Activated T-helper 1 cell treated with anti-CD3 and anti-CD28 coated beads, Interleukin-2, amount 50 U/mL, for 16 hours (primary cell): ENCODE measurements around the gene STK32C.
"Not testable (repeated sequence)": the region's sequence is repeated elsewhere in the genome, so short reads cannot be mapped to it uniquely, and the experiment has no call there.

Experiments
- DNase-seq, 2 donors: peaks; one replicate each; pipeline ENCODE4 v3.0.0-alpha.2; 2020; ENCODE audit warnings: low read depth in 1 of 2, low spot score in 1 of 2

The STK32C gene

GRCh38 chr10:132220996-132221395 is 86.8 kb downstream of the STK32C start:
- not testable (repeated sequence) for DNase-seq

- no peak for DNase-seq
These were observed 87.7 kb downstream of the STK32C start for GRCh38 chr10:132220061-132220460.

GRCh38 chr10:132219486-132219885 is 88.3 kb downstream of the STK32C start:
- no peak for DNase-seq

DNA sequence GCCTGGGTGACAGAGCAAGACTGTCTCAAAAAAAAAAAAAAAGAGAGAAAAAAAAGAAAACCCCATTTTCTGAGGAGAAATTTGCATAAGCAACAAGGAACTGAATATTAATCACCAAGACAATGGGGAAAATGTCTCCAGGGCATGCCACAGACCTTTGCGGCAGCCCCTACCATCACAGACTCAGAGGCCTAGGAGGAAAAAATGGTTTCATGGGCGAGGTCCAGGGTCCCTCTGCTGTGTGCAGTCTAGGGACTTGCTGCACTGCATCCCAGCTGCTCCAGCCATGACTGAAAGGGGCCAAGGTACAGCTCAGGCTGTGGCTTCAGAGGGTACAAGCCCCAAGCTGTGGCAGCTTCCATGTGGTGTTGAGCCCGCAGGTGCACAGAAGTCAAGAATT is 91.3 kb downstream of the STK32C start:
- DNase-seq = not testable (repeated sequence)

GRCh38 chr10:132213917-132214316 is 93.8 kb downstream of the STK32C start:
- DNase-seq = no peak

DNA sequence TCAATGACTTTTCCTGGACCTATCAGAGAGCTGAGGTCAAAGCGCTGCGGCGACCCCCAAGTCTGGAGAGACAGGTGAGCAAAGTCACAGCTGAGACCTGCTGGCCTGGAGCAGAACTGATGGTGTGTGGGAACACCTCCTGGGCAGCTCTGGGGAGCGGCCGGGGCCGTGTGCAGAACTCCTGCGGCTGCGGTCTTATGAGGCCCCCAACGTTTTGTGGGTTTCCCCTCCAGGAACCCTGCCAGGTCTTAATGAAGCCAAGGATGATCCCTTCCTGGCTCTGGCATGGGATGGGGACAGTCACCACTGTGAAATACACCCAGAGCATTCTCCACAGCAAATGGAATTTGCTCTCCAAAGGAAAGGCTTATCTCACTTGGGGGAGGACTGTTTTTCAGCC is 94.9 kb downstream of the STK32C start:
- DNase-seq = no peak

GRCh38 chr10:132211246-132211645 is 96.5 kb downstream of the STK32C start:
- no peak for DNase-seq

- no peak for DNase-seq
These were observed 97.0 kb downstream of the STK32C start for GRCh38 chr10:132210766-132211165.

DNA sequence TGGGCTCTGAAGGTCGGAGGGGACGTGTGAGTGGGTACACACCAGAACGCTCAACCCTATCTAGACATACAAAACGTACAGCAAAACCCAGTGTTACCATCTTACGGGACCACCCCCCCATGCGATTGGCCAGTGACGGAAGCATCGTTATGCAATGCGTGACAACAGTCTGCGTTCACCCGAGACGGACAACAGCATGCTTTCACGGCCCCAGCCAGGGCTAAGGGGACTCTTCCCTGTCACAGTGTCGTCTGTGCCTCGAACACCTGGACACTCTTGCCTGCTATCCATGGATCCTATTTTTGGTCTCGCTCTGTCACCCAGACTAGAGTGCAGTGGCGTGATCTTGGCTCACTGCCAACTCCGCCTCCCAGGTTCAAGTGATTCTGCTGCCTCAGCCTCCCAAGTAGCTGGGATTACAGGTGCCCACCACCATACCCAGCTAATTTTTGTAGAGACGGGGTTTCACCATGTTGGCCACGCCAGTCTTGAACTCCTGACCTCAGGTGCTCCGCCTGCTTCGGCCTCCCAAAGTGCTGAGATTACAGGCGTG is 97.7 kb downstream of the STK32C start:
- DNase-seq = no peak

DNA sequence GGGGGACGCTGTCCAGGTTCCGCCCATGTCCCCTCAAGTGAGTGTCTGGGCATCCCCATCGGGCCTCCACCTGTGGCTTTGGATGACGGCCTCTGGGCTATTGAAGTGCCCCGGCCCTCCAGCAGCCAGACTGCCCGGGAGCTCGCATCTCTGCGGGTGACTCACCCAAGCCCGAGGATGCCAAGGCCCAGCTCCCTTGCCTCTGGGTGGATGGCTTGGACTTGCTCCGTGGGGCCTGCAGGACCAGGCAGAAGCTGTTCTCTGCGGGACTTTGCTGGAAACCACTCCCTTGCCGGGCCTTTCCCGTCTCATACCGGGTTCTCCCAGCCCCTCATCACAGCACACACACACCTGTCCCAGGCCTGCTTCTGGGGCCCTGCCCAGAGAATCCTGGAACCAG is 98.6 kb downstream of the STK32C start:
- DNase-seq = no peak

DNA sequence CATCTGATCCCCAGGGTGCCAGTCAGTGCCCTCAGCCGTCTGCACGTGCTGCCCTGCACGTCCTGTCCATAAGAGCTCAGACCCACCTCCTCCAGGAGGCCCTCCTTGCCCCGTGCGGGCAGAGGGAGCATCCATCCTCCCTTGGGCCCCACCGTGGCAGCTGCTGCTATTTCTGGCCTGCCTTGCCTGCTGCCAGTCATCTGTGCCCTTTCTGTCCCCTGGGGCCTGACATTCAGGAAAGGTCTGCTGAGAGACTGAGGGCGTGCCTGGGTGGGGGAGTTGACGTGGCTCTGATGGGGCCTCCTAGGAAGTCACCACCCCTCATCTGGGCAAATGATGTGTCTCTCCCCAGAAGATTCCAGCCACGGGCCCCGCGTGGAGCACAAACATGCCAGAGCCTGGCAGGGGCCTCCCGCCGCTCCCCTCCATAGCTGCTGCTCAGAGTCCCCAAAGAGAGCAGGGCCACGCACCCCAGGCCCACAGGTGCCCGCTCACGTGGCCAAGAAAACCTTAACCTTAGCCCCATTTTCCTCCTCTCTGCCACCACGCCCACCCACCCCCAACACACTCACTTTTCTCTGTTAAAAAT is 99.2 kb downstream of the STK32C start:
- DNase-seq = no peak

- no peak for DNase-seq
These were observed 100.0 kb downstream of the STK32C start for GRCh38 chr10:132207536-132208461.

DNA sequence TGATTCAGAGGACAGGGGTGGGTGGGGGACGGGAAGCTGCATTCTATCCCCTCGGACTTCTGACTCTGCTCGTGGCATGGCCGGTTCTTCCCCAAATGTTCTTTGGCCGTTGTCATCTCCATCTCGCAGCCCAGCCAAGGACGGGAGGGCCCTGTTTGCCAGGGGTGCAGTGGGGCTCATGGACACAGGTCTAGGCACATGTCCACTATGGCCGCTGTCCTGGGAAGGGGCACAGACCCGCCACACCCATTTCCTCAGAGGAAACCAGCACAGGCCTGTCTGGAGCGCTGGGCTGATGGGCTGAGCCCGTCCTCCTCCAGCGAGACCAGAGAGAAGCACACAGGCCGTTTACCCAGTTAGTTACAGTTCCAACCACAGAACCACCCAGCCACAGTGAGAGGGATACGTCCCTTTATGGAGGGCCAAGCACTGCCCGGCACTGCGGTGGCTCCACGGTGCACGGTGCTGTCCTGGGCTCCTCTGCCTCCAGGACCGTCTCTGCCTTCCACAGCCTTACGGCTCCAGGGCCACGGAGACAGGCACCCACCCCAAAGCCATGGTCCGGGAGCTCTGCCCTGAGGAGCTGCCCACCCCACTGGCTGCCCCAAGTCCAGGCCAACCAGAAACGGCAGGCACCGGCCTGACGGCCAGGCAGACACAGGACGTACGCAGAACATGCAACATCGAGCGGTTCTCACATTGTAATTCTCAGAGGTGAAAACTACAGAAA is 100.8 kb downstream of the STK32C start:
- no peak for DNase-seq

GRCh38 chr10:132206377-132206745 is 101.4 kb downstream of the STK32C start:
- DNase-seq = no peak

DNA sequence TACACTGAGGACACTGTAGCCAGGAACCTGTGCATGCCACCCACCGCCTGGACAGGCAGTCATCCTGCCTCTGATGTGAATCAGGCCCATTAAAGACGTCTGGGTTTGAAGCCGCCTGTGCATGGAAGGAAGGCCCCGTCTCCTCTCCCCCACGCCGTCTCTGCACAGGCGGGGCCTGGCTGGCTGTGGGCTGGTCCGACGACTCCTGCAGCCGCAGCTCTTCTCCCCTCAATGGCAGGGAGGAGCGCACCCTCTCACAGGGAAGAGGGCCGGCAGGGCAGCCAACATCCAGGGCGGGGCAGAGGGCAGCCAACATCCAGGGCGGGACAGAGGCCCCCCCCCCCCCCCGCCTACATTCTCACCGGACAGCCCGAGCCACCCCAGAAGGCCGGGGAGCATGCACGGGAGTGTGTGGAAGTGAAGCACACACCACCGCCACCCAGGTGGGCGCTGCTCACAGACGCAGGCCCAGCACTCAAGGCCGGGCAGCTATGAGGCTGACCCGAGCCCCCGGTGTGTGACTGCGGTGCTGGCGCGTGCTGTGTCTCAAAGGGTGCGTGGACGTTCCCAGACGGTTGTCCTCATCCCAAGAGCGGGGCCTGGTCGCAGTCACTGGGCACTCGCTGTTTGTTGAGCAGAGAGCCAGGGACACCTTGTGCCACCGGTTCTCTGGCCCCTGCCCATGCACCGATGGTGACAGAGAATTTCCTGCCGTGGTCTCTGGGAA is 101.9 kb downstream of the STK32C start:
- no peak for DNase-seq

DNA sequence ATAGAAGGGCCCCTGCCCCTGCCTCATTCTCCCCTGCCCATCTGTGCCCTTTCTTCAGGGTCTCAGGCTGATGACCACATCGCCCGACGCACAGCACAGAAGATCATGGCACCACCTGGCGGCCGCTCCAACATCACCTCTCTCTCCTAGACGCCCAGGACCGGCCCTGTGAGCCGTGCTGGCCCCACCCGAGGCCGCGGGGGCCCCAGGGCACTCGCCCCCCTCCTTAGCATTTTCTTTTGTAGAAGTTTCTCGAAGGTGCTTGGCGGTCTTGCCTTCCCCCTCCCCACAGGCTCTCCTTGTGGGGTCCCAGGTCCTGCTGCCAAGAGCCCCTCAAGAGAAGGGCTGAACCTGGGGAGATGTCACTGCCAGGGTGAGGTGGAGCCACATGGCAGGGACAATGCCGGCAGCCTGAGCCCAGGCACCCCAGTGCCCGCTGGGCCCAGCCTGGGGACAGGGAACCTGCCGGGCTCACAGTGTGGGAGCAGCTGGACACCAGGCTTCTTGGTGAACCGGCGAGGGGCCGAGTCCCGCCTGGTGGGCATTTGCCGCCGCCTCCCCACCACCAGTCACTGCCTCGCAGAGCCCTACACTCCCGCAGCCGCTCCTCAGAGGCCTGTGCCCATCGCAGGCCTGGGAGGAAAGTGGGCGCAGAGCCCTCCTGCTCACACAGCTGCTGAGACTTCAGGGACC is 102.8 kb downstream of the STK32C start:
- DNase-seq = no peak

- DNase-seq = no peak
These were observed 103.5 kb downstream of the STK32C start for GRCh38 chr10:132204078-132204780.

DNA sequence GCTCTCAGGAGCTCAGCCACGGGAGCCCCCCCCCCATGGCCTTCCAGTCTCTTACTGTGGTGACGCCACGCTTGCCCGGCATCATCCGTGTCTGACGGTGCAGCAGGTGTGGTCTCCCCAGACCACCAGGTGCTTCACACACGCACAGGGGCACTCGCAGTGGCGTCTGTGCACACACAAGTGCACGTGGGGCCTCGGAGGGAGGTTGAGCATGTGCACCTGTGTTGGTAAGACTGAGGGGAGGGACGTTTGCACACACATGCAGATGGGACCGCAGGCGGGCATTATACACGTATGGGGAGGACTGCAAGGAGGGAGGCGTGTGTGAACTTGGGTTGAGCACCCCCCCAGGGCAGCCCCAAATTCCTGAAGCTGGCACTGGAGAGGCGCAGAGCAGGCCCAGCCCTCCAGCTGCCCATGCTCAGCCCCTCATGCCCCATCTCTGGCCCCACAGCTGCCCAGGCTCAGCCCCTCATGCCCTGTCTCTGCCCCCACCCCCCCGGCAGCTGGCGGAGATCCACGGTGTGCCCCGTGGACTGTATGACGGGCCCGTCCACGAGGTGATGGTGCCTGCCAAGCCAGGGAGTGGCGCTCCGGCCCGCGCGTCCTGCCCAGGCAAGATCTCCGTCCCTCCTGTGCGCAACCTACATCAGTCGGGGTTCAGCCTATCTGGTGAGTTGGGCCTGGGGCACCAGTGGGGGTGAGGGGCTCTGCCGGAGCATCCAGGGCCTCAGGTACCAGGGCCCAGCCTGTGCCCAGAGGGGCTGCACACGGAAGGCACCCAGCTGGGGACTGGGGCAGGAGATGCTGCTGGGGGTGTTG is 104.3 kb downstream of the STK32C start:
- DNase-seq = no peak
